ENCODE data around the gene MATN4.

The MATN4 gene

GRCh38 chr20:45248609-45249008 is 59.5 kb downstream of the MATN4 start:
- DNase-seq (ENCODE audit: low read depth): no peak

GRCh38 chr20:45247865-45248264 is 60.2 kb downstream of the MATN4 start:
- no peak for DNase-seq (ENCODE audit: low read depth)

- DNase-seq (ENCODE audit: low read depth): no peak
Observed at GRCh38 chr20:45246109-45246508, 62.0 kb downstream of the MATN4 start.

Data from stimulated activated CD8-positive, alpha-beta memory T cell treated with anti-CD3 and anti-CD28 coated beads, Interleukin-7, amount 100 ng/mL, for 24 hours (primary cell).